Neural cell (in vitro differentiated cells): ENCODE measurements around the gene CXorf58.

Experiments
- CTCF ChIP-seq: fragments of 450-650 bp; IDR thresholded peaks from 2 replicates; pipeline ENCODE4 v1.5.1; 2014; ENCODE audit warnings: antibody characterized with exemption, mild to moderate bottlenecking, moderate library complexity; ENCODE audit not compliant: poor library complexity, severe bottlenecking
- EP300 ChIP-seq: fragments of 450-650 bp; conservative IDR thresholded peaks from 2 replicates; pipeline ENCODE4 v1.6.1; 2014; ENCODE audit warnings: antibody characterized with exemption, mild to moderate bottlenecking, moderate library complexity; ENCODE audit not compliant: poor library complexity, severe bottlenecking
- POLR2AphosphoS5 ChIP-seq: IDR thresholded peaks from 2 replicates; pipeline ENCODE4 v1.6.1; 2012
- RAD21 ChIP-seq: fragments of 450-650 bp; conservative IDR thresholded peaks from 2 replicates; pipeline ENCODE4 v1.6.1; 2014; ENCODE audit warnings: antibody characterized with exemption, mild to moderate bottlenecking, moderate library complexity
- TAF1 ChIP-seq: IDR thresholded peaks from 2 replicates; pipeline ENCODE4 v1.6.1; 2012; ENCODE audit warnings: low read depth

GRCh38 chrX:23896981-23897380, 10.8 kb upstream of the CXorf58 start:
- TF ChIP-seq TAF1 (no peak), POLR2AphosphoS5 (no peak), CTCF (no peak), RAD21 (no peak), EP300 (no peak)
